Ovary (tissue), 3 donors: Measurements from ENCODE around the gene WNT6.

Experiments used
- CTCF ChIP-seq, 3 donors: fragments of 450-650 bp in 2 of 3; fragments of 200-600 bp in 1 of 3; IDR thresholded peaks; one replicate each; pipeline versions ENCODE4 v1.5.1 to v1.8.0; 2016 to 2022; ENCODE audit warnings: antibody characterized with exemption in 3 of 3, mild to moderate bottlenecking in 1 of 3
- POLR2A ChIP-seq: fragments of 450-650 bp; IDR thresholded peaks from one replicate; pipeline ENCODE4 v1.6.1; 2017; ENCODE audit warnings: antibody characterized with exemption, mild to moderate bottlenecking, moderate library complexity
- donor health status: DM: no; HTN: no; CAD: no.

GRCh38 chr2:218882866-218883366 lies 23.3 kb downstream of the WNT6 start:
- TF ChIP-seq CTCF (IDR thresholded peaks at IDR 0.05) (no peak), POLR2A (no peak)
